Neural crest cell (in vitro differentiated cells): ENCODE results near the gene LRRK1. TPM values are rescaled to one million over a fixed set of nuclear protein-coding genes. Genes with fewer than 3 reads are reported as not detected.

Source experiments
- DNase-seq: peaks from one replicate; pipeline ENCODE4 v3.0.0; 2021; ENCODE audit warnings: low read depth, mixed read lengths, low spot score
- H3K27ac Mint-ChIP-seq: one replicate; pipeline ENCODE4 v1.8.0; 2021; ENCODE audit warnings: mild to moderate bottlenecking, mixed read lengths; ENCODE audit not compliant: unreplicated experiment
- H3K27me3 Mint-ChIP-seq: 2 replicates; pipeline ENCODE4 v1.8.0; 2021; ENCODE audit warnings: low read depth, mild to moderate bottlenecking, mixed read lengths
- H3K36me3 Mint-ChIP-seq: 2 replicates; pipeline ENCODE4 v1.8.0; 2021; ENCODE audit warnings: low read depth, mild to moderate bottlenecking, mixed read lengths
- H3K4me1 Mint-ChIP-seq: 2 replicates; pipeline ENCODE4 v1.8.0; 2021; ENCODE audit warnings: mixed read lengths
- H3K4me3 Mint-ChIP-seq: one replicate; pipeline ENCODE4 v1.8.0; 2021; ENCODE audit warnings: mild to moderate bottlenecking, mixed read lengths
- H3K9me3 Mint-ChIP-seq: 2 replicates; pipeline ENCODE4 v1.8.0; 2021; ENCODE audit warnings: mixed read lengths
- CTCF ChIP-seq: fragments of 200-600 bp; sonication (generic); conservative IDR thresholded peaks from 2 replicates; pipeline ENCODE4 v1.5.0; 2021; ENCODE audit warnings: antibody characterized with exemption, mild to moderate bottlenecking
- total RNA-seq: library from RNA; stranded (reverse); gene quantifications from 2 replicates; pipeline ENCODE4 v1.2.1, GENCODE V29; 2021

The LRRK1 gene
- total RNA-seq, 1 donor from 2014 or later: 1.7 TPM

GRCh38 chr15:100898152-100898490 lies 21.0 kb upstream of the LRRK1 start:
- no peak overlapping the region for H3K27ac Mint-ChIP-seq
- no peak overlapping the region for H3K4me3 Mint-ChIP-seq
- DNase-seq: no peak
- H3K27me3 Mint-ChIP-seq: peaks cover 8% of the 10 kb centered on the region
- H3K36me3 Mint-ChIP-seq: no peaks in the 10 kb centered on the region
- TF ChIP-seq CTCF: no peak
- H3K4me1 Mint-ChIP-seq: peaks cover 29% of the 10 kb centered on the region
- no peaks in the 10 kb centered on the region for H3K9me3 Mint-ChIP-seq

- Mint-ChIP-seq H3K4me1 (peaks cover 24% of the 10 kb centered on the region), H3K4me3 (no peak overlapping the region), H3K9me3 (no peaks in the 10 kb centered on the region), H3K36me3 (no peaks in the 10 kb centered on the region), H3K27me3 (peaks cover 8% of the 10 kb centered on the region), H3K27ac (no peak overlapping the region)
- no peak for TF ChIP-seq CTCF
- no peak for DNase-seq
These were observed 20.3 kb upstream of the LRRK1 start for GRCh38 chr15:100898661-100899462.

GRCh38 chr15:100899601-100900000 lies 19.6 kb upstream of the LRRK1 start:
- no peak for TF ChIP-seq CTCF
- peaks cover 4% of the 10 kb centered on the region for H3K36me3 Mint-ChIP-seq
- H3K27me3 Mint-ChIP-seq: peaks cover 5% of the 10 kb centered on the region
- no peak overlapping the region for H3K27ac Mint-ChIP-seq
- H3K4me3 Mint-ChIP-seq: no peak overlapping the region
- peaks cover 24% of the 10 kb centered on the region for H3K4me1 Mint-ChIP-seq
- no peaks in the 10 kb centered on the region for H3K9me3 Mint-ChIP-seq
- no peak for DNase-seq

GRCh38 chr15:100900136-100900794 lies 18.9 kb upstream of the LRRK1 start:
- no peak for TF ChIP-seq CTCF
- Mint-ChIP-seq H3K27me3 (peaks cover 5% of the 10 kb centered on the region), H3K4me1 (peaks cover 24% of the 10 kb centered on the region), H3K36me3 (peaks cover 4% of the 10 kb centered on the region), H3K4me3 (no peak overlapping the region), H3K9me3 (no peaks in the 10 kb centered on the region), H3K27ac (no peak overlapping the region)
- DNase-seq: no peak

GRCh38 chr15:100900795-100901169 lies 18.4 kb upstream of the LRRK1 start:
- no peak for TF ChIP-seq CTCF
- Mint-ChIP-seq H3K27me3 (peaks cover 5% of the 10 kb centered on the region), H3K36me3 (peaks cover 4% of the 10 kb centered on the region), H3K4me3 (no peak overlapping the region), H3K9me3 (no peaks in the 10 kb centered on the region), H3K4me1 (peaks cover 24% of the 10 kb centered on the region), H3K27ac (no peak overlapping the region)
- DNase-seq: no peak
